ENCODE results near the gene CAVIN3.
"Not testable (repeated sequence)": the region's sequence is repeated elsewhere in the genome, so short reads cannot be mapped to it uniquely, and the experiment has no call there.

The CAVIN3 gene

DNA sequence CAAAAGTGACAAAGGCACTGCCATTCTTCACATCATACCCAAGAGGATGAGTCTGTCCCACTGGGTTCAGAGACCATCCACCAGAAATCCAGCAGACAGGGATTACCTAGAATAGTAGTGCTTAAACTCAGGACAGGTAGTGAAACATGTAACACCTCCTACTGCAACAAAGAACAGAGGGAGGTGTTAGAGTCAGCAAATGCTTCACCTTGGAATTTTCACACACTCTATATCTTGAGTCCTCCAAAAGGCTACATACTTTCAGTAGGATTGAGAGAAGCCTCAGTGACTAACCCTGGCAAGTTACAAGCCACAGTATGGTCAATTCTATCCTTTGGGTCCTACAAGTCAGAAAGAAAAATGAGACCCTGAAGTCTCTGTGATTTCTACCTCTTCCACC lies 6.0 kb upstream of the CAVIN3 start:
- no peak for DNase-seq (ENCODE audit: low read depth)

DNA sequence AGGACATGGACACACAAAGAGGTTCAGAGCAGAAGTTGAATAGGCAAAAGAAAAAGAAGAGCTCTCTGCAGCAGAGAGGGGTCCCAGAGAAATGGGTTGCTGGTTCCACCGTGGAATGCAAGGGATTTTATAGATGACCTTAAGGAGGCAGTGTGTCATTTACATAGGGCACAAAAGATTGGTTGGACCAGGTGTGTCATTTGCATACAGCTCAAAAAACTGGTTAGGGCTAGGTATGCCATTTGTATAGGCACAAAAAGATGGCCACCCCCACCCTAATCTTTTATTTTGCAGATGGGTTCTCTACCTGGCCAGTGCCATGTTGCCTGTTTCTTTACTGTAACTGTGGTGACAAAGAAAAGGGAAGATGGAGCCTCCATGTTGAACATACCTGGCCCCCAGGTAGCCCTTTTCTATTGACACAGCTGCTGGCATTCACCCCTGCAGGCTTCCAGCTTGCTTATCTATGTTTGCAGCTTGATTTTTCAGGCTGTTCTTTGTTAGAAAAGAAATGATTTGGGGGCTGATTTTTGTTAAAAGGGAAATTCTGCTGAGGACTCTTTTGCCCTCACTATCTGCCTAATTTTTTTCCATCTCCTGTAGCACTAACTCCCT lies 3.1 kb upstream of the CAVIN3 start:
- no peak for DNase-seq (ENCODE audit: low read depth)

DNA sequence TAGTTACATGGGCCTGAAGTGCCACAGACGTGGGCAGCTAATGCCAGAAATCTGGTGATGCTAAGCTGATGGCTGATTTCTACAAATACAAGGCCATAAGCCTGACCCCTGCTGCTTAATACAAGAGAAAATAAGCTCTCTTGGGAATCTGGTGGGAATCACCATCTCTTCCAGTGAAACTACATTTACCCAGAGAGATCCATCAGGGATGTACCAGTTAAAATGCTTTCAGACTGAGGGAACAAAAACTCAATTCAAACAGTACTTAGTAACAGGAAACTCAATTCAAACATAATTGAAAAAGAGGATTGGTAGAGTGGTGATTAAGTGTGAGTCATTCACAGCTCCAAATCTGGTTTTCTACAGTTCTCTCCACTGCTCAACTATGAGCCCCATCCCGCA lies 1.7 kb upstream of the CAVIN3 start:
- no peak for DNase-seq (ENCODE audit: low read depth)

DNA sequence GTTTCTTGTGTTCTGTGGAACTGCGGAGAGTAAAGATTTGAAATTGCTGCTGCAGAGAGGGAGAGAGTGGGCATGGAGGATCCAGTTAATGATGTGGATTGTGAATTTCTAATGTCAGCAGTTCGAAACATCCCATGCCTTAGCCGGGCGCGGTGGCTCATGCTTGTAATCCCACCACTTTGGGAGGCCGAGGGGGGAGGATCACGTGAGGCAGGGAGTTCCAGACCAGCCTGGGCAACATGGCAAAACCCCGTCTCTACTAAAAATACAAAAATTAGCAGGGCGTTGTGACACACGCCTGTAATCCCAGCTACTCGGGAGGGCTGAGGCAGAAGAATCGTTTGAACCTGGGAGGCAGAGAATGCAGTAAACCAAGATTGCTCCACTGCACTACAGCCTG lies 1.1 kb upstream of the CAVIN3 start:
- DNase-seq (ENCODE audit: low read depth): no peak

DNA sequence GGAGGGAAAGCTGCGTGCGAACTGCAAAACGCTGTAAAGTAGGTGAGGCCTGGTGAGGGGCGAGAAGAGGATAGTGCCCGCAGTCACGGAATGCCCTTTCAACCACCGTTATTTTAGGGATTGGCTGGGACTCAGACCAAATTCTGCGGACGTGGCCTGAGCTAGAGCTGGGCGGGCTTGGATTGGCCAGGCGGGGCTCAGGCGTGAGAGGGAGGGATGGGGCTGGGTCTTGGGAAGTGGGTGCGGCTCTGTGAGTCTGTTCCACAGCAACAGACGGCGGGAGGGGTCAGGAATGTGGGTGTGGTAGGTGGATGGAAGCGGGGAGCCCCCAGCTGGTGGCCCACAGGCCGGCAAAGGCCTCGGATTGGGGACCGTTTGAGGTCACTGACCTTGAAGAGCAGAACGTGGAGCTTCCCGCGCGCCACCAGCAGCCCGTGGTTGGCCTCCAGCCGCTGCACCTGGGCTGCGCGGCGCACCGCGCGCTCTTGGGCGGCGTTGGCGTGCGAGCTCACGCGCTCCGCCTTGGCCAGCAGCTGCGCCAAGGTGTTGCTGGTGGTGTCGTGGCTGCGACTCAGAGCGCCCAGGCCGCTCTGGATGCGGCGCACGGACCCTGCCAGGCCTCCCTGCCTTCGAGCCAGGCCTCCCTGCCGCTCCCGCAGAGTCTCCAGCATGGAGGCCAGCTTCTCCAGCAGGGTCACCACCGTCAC lies 444 bp downstream of the CAVIN3 start:
- peak; percentile 92 for DNase-seq (ENCODE audit: low read depth)

DNA sequence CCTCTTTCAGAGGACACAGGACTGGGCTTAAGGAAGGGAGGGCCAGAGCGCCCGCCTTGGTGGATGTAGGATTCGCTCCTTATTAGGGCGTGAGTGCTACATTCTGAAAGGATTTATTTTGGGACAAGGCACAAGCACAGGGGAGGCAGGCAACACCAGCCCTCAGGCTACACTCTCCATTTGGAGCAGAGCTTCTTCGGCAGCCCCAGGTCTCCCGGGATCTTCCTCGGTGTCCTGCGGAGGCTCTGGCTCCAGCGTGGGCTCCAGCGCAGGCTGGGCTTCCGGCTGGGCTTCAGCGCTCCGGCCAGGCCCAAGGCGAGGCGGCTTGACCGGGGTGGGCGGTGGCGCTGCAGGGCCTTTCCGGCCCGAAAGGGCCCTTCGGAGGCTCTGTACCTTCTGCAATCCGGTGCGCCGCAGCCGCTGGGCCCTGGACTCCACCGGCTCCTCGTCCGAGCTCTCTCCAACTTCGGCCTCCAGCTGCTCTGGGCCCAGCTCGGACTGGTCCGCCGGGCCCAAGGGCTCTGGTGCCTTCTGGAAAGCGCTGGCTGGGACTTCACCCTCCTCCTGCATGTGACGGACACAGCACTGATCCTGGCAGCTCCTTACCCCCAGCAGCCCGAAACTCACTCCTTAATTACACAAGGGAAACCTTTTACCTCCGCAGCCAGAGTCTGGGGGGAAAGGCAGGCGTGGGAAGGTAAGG lies 1.1 kb downstream of the CAVIN3 start:
- no peak for DNase-seq (ENCODE audit: low read depth)

DNA sequence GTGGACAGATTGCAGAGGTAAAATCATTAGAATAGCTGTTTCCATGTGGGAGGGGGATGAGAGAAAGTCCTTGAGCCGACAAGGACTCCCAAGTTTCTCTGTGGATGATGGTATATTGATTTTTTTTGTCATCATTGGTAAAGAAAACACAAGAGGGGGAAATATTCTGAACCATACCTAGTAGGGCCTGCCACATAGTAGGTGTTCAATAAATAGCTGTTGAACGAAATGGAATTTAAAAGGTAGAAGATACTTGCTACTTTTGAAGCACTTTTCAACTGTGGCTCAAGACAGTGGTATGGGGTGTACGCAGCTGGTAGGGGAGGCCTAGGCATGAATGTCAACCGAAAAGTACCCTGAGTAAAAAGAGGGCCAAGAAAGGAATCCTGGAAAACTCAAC lies 2.1 kb downstream of the CAVIN3 start:
- DNase-seq (ENCODE audit: low read depth): no peak

DNA sequence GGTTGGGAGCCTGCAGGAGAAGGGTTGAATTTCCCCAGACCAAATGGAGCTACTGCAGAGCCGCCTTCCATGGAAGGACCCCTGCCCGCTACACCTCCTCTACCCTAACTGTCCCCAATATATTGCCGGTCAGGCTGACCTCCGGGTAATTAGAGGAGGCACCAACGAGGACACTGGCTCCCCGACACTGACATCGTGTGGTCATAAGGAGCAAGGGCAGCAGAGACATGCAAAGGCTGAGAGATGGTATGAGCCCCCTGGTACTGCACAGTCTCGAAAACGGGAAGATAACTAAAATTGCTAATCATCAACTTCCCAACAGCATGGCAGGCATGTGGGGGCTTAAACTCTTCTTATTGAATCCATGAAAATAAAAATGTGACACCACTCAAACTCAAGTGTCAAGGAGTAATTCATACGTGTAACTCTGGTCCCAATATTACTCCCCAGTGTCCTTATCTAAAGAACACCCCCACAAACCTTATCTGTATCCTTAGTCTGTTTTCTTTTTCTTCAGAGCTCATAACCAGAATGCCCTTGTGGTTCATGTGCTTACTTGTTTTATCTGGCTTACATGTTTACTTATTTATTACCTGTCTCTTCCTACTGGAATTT lies 4.4 kb downstream of the CAVIN3 start:
- peak; percentile 51 for DNase-seq (ENCODE audit: low read depth)

DNA sequence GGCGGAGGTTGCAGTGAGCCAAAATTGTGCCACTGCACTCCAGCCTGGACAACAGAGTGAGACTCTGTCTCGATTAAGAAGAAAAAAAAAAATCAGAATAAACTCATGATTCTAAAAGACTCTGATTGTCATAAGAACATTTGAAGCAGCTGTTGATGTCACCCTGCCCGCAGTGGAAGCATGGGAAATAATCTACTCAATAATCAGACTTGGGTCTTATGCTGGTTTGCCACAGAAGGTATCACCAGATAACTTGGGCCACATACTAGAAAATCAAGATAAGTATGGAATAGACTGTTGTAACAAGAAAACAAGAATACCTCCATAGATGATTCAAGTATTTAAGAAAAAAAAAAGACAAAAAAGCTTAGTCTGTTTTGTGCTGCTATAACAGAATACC lies 8.2 kb downstream of the CAVIN3 start:
- DNase-seq (ENCODE audit: low read depth): no peak

DNA sequence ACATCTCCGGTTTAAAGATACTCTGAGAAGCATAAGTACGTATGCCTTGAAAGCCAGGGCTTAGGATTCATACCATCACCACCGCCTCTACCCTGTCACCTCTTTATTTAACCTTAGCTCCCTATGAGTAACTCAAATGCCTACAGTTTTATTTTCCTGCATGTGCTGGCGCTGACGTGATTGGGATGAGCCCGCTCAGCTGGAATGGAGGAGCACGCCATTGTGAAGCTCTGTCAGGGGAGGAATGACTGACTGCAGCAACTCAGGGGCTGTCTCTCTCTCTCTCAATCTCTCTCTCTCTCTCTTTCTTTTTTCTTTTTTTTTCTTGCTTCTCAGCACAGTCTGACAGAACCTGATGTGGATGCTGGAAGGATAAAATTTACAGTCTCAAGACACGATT lies 12.4 kb downstream of the CAVIN3 start:
- no peak for DNase-seq (ENCODE audit: low read depth)

DNA sequence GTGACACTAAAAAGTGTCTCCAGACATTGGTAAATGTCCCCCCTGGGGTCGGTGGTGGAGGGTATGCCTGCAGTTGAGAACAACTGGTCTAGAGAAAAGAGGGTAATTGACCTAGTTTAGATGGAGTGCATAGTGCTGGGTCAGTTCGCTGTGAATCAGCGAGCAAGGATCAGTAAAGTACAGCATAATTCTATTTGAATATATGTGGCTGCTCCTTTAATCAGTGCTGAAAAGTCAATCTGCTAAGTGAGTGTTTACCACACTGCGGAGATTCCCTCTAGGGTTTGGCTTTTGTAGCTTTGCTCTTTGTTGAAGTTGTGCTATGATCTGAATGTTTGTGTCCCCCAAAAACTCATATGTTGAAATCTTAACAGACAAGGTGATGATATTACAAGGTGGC lies 15.0 kb downstream of the CAVIN3 start:
- no peak for DNase-seq (ENCODE audit: low read depth)

DNA sequence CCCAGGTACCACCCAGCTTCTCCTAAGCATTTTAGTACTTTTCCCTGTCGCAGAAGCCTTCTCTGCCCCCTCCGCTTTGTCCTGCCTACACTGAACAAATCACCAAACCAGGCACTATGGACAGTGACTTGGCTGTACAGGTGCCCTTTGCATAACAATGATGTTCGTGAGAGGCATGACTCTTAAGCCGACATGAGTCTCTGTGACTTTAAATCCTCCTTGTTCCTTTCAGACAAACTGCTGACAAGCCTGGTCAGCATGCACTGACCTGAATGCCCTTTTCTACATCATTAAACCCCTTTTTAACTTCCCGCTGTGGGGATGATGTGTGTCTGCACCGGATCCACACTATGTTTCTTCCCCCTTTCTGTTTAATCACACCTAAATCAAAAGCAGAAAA lies 16.6 kb downstream of the CAVIN3 start:
- DNase-seq (ENCODE audit: low read depth): no peak

DNA sequence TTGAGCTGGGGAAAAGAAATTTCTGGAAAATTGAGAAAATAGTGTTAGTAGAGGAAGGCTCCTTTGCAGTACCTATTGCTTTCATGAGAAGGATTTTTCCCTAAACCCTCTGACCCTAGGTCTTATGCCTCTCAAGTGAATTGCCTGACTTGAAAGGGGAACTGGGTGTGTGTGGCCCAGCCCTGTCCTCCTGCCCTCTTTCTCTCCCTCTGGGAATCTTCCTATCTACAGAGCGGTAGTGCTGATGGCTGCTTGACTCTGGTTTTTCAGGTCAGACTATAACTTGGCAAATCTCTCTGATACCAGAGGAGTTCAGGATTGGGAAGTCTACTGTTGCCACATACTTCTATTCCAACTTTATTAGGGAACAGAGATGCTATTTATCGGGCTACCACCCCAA lies 19.2 kb downstream of the CAVIN3 start:
- DNase-seq (ENCODE audit: low read depth): no peak

DNA sequence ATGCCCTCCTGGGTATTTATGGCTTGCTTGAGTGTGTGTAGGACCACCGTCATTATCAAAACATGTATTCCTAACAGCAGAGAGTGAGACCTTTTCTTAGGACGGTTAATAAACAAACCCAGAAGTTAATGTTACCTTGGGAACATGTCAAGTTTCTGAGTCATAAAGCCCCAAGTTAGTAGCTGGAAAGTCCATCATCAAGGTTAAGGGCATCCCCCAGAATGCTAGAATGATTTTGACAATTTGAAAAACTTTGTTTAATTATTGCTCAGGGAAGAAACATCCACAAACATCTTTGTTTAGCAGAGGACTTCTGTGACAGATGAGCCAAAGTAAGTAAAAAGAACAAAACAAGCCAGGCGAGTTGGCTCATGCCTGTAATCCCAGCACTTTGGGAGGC lies 20.0 kb downstream of the CAVIN3 start:
- DNase-seq (ENCODE audit: low read depth): no peak

DNA sequence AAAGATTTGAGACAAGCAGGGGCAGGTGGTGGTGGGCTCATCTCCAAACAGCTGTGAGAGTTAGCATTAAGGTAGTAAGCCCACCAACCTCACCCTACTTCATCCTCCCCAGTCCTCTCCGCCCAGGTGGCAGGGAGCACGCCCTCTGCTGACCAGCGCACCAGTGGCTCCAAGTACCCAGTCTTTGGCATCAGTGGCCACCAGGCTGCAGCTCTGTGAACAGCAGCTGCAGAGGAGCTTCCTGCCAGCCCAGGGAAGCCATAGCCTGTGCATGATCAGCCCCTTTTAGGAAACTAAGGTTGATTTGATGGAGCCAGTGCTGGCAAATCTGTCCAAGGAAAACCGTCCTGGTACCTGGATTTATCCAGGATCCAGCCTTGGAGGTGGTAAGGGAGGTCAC lies 21.7 kb downstream of the CAVIN3 start:
- no peak for DNase-seq (ENCODE audit: low read depth)

DNA sequence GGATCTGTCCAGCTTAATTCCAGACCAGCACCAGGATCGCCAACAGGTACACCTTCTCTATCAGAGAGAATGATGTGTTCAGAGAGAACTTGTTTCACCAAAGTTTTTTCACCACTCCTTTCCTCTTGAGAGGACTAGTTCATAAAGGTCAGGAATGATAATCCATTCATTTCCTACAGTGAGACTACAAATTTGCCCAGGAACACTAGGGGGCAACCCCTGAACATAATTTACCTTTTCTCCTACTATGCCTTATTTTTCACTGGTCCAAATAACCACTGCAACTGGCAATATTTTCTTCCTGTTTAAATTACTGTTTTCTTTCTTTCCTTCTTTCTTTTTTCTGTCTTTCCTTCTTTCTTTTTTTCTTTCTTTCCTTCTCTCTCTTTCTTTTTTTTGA lies 22.5 kb downstream of the CAVIN3 start:
- DNase-seq (ENCODE audit: low read depth): no peak

DNA sequence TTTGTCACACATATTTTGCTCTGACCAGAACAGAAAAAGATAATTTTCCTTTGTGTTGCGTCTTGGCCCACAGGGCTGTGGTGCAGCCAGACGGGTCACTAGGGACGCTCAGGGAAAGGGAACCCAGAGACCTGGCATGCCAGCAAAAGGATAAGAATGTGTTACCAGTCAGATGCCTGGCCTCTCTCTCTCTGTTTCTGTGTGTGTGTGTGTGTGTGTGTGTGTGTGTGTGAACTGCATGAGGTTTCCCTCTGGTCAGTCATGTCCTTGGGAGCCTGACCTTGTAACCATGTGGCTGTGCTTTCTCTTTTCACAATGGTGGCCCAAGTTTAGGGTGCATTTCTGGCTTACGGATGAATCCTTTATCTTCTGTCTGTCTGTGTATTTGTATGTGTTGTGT lies 35.3 kb downstream of the CAVIN3 start:
- no peak for DNase-seq (ENCODE audit: low read depth)

DNA sequence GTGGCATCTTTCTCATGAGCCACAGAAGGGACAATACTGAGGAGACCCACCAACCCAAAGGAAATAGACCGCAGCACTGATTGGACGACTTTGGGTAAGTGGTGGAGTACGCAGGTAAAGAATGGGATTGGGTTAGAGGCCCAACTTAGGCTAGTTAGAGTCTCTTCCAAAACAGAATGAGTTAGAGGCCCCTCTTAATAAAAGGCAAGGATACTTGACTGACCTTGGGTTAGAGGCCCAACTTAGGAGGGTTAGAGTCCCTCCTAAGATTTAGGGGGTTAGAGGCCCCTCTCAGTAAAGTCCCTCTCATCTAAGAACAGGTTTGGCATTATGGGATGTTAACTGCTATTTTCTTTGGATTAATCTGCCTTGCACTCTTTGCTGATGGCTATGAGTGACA lies 36.1 kb downstream of the CAVIN3 start:
- DNase-seq (ENCODE audit: low read depth): no peak

DNA sequence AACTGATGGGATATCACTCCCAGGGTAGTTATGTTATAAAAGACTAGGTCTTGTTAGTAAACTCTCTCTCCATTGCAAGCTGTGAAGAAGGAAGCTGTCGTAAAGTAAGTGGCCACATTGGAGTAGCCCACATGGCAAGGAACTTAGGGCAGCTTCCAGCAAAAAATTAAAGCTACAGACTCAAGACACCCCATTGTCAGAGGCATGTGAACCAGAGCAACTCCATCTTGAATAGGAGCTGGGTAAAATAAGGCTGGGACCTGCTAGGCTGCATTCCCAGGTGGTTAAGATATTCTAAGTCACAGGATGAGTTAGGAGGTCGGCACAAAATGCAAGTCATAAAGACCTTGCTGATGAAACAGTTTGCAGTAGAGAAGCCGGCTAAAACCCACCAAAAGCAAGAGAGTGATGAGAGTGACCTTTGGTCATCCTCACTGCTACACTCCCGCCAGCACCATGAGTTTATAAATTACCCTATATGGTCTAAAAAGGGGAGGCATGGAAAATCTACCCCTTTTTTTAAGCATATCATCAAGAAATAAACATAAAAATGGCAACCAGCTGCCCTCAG lies 36.8 kb downstream of the CAVIN3 start:
- no peak for DNase-seq (ENCODE audit: low read depth)

DNA sequence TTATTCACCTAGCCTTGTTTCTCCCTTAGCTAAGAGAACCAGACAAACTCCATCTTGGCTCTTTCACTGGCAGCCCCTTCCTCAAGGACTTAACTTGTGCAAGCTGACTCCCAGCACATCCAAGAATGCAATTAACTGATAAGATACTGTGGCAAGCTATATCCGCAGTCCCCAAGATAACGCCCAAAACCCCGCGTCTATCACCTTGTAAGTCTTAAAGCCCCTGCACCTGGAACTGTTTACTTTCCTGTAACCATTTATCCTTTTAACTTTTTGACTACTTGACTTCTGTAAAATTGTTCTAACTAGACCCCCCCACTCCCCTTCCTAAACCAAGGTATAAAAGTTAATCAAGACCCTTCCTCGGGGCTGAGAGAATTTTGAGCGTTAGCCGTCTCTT lies 39.5 kb downstream of the CAVIN3 start:
- not testable (repeated sequence) for DNase-seq (ENCODE audit: low read depth)

DNA sequence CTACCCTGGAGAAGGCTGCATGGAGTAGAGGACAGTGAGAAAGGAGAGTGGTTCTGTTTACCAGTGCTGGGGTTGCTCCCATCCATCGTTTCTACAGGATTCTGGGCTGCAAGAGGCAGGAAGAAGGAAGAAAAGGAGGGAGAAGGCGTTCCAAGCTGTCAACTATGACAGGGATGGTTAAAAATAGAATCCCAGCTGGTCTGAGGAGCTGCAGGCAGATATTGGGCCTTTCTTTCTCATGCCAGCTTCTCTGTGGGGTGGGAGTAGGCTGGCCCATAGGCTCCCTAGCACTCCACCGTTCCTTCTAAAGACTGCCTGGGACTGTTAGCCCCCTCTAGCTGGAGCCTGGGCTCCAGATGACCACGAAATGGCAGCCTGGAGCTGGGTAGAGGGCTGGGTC lies 47.1 kb downstream of the CAVIN3 start:
- no peak for DNase-seq (ENCODE audit: low read depth)

DNA sequence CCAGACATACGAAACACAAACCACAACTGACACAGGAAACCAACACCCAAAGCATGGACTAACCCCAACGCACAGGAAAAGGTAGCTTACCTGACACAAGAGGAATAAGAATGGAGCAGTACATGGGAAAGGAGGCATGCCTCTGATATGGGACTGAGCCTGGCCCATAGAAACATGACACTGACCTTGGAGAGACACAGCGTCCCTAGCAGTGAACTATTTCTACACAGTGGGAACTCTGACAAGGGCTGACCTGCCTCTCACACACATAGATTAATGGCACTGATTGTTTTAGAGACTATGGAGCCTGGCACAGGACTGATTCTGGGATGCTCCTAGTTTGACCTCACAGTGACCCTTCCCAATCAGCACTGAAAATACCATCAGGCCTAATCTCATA lies 48.7 kb downstream of the CAVIN3 start:
- no peak for DNase-seq (ENCODE audit: low read depth)

Measured in fibroblast of the conjunctiva (primary cell).